Measurements from ENCODE around the gene ARHGAP23. TPM values are rescaled to one million over a fixed set of nuclear protein-coding genes. Genes with fewer than 3 reads are reported as not detected.

Gene ARHGAP23
- total RNA-seq, 3 donors from 2014 or later: 13.8 to 25.2 (median 21.1) TPM

DNA sequence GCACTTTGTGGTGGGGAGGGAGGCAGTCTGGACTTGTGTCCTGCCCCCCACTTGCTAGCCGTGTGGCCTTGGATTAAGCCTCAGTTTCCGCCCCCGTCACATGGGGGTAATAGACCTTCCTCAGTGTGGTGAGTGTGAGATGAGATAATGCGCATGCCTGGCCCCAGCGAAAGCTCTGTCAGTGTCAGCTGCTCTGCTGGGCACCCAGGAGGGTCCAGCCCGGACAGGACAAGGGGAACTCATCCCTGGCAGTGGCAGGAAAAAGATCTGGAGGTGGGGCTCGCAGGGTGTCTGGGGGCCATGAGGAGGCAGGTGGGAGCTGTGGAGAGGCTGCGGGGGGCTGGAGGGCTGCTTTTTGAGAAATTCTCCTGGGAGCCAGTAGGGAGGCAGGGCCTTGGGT is 114.0 kb downstream of the ARHGAP23 start:
- H3K36me3 ChIP-seq: no peaks in the 10 kb centered on the region
- no peak overlapping the region for H3K4me3 ChIP-seq
- no peaks in the 10 kb centered on the region for H3K4me1 ChIP-seq
- no peak overlapping the region for H3K27ac ChIP-seq
- DNase-seq (ENCODE audit: low spot score in 2 of 2): no peak
- intact Hi-C loops (cut with DNase I; ENCODE audit: low total_unique reads): no loop called here
- TF ChIP-seq POLR2A (IDR thresholded peaks at IDR 0.05) (no peak), POLR2AphosphoS5 (IDR thresholded peaks at IDR 0.05) (no peak)
- TF ChIP-seq, protein P1, sequence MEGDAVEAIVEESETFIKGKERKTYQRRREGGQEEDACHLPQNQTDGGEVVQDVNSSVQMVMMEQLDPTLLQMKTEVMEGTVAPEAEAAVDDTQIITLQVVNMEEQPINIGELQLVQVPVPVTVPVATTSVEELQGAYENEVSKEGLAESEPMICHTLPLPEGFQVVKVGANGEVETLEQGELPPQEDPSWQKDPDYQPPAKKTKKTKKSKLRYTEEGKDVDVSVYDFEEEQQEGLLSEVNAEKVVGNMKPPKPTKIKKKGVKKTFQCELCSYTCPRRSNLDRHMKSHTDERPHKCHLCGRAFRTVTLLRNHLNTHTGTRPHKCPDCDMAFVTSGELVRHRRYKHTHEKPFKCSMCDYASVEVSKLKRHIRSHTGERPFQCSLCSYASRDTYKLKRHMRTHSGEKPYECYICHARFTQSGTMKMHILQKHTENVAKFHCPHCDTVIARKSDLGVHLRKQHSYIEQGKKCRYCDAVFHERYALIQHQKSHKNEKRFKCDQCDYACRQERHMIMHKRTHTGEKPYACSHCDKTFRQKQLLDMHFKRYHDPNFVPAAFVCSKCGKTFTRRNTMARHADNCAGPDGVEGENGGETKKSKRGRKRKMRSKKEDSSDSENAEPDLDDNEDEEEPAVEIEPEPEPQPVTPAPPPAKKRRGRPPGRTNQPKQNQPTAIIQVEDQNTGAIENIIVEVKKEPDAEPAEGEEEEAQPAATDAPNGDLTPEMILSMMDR (IDR thresholded peaks at IDR 0.05): no peak
- no peaks in the 10 kb centered on the region for H3K9me3 ChIP-seq
- H3K27me3 ChIP-seq: no peaks in the 10 kb centered on the region

DNA sequence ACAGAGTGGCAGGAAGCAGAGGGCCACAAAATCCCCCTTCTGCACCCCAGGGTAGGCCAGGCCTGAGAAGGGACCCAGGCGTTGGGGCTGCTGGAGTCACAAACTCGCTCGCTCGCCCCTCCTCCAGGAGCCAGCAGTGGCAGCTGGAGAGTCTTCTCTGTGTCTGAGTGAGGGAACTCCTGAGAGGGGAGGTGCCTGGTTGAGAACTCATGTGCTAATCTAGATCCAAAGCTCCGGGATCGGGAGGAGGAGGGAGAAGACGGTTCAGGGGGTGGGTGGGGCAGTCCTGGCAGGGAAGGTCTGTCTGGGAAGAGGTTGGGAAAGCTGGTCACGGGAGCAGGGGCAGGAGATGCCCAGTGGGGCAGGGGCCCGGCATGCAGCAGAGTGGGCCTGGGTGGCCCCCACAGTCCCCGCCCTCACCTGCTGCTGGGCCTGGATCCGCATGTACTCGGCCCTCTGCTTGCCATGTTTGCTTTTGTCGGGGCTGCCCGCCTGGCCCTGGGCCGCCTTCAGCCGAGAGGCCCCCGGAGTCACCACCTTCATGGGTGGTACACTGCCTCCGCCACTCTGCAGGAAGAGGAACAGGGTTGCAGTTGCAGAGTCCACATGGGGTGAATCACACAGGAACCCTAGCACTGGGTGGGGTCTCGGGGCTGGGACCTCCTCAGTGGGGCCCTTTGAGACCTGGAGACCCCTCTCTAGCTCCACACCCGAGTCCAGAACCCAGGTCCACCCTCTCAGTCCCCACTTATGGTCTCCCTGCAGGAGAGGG is 115.3 kb downstream of the ARHGAP23 start:
- Histone ChIP-seq H3K9me3 (no peaks in the 10 kb centered on the region), H3K4me1 (no peaks in the 10 kb centered on the region), H3K4me3 (no peak overlapping the region), H3K27me3 (no peaks in the 10 kb centered on the region), H3K27ac (no peak overlapping the region), H3K36me3 (no peaks in the 10 kb centered on the region)
- no peak for TF ChIP-seq POLR2A (IDR thresholded peaks at IDR 0.05)
- no peak for TF ChIP-seq POLR2AphosphoS5 (IDR thresholded peaks at IDR 0.05)
- TF ChIP-seq, protein P1 (IDR thresholded peaks at IDR 0.05): no peak
- no peak for DNase-seq (ENCODE audit: low spot score in 2 of 2)
- intact Hi-C loops (cut with DNase I; ENCODE audit: low total_unique reads): no loop called here

GRCh38 chr17:38544175-38544838 is 116.0 kb downstream of the ARHGAP23 start:
- Histone ChIP-seq H3K27ac (no peak overlapping the region), H3K27me3 (no peaks in the 10 kb centered on the region), H3K36me3 (no peaks in the 10 kb centered on the region), H3K4me1 (no peaks in the 10 kb centered on the region), H3K4me3 (no peak overlapping the region), H3K9me3 (no peaks in the 10 kb centered on the region)
- no peak for DNase-seq (ENCODE audit: low spot score in 2 of 2)
- TF ChIP-seq, protein P1 (IDR thresholded peaks at IDR 0.05): no peak
- TF ChIP-seq POLR2AphosphoS5 (IDR thresholded peaks at IDR 0.05) (no peak), POLR2A (IDR thresholded peaks at IDR 0.05) (no peak)
- intact Hi-C loops (cut with DNase I; ENCODE audit: low total_unique reads): no loop called here

DNA sequence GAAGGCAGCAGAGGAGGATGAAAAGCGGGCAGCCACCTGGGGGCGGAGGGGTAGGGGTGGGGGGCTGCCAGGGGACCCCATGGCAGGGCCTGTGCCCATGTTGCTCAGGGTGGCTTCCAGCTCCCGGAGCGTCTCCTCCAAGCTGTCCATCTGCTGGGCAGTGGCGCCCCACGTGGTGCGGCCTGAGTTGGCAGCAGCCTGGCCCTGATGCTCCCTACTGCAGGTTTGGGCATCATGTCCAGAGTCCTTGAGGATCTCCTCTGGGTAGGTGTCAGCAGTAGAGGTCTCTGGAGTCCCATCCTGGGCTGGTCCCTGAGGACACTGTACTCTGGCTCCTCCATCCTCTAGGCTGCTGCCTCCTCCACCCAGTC is 116.6 kb downstream of the ARHGAP23 start:
- no peaks in the 10 kb centered on the region for H3K27me3 ChIP-seq

More for the DNA sequence above, 116.6 kb downstream of the ARHGAP23 start:
- TF ChIP-seq POLR2AphosphoS5 (IDR thresholded peaks at IDR 0.05) (no peak), POLR2A (IDR thresholded peaks at IDR 0.05) (no peak)
- TF ChIP-seq, protein P1 (IDR thresholded peaks at IDR 0.05): no peak
- intact Hi-C loops (cut with DNase I; ENCODE audit: low total_unique reads): no loop called here
- no peak for DNase-seq (ENCODE audit: low spot score in 2 of 2)
- no peak overlapping the region for H3K4me3 ChIP-seq
- H3K4me1 ChIP-seq: no peaks in the 10 kb centered on the region
- H3K27ac ChIP-seq: no peak overlapping the region
- H3K36me3 ChIP-seq: no peaks in the 10 kb centered on the region
- no peaks in the 10 kb centered on the region for H3K9me3 ChIP-seq
